GM20000 (cell line): ENCODE measurements around the gene CASP2.

Experiments used
- DNase-seq: peaks from one replicate; pipeline ENCODE4 v3.0.0; 2012; ENCODE audit warnings: low spot score
- CTCF ChIP-seq: IDR thresholded peaks from 2 replicates; pipeline ENCODE4 v1.5.1; 2012; ENCODE audit warnings: mild to moderate bottlenecking, control low read depth; ENCODE audit errors: extremely low read depth, missing control alignments

CASP2 gene

GRCh38 chr7:143265017-143265693 lies 23.0 kb upstream of the CASP2 start:
- no peak for DNase-seq
- TF ChIP-seq CTCF, result no peak

- DNase-seq, result no peak
- no peak for TF ChIP-seq CTCF
These were observed 18.9 kb upstream of the CASP2 start for GRCh38 chr7:143269251-143269650.

- no peak for TF ChIP-seq CTCF
These were observed 16.9 kb upstream of the CASP2 start for GRCh38 chr7:143271240-143271639.

GRCh38 chr7:143272871-143273270 lies 15.3 kb upstream of the CASP2 start:
- no peak for DNase-seq
- TF ChIP-seq CTCF, result no peak

More at GRCh38 chr7:143271240-143271639, 16.9 kb upstream of the CASP2 start:
- no peak for DNase-seq

- DNase-seq, result no peak
- no peak for TF ChIP-seq CTCF
These were observed 8.7 kb upstream of the CASP2 start for GRCh38 chr7:143279186-143280098.

- TF ChIP-seq CTCF, result no peak
- no peak for DNase-seq
These were observed 8.0 kb upstream of the CASP2 start for GRCh38 chr7:143280160-143280559.

GRCh38 chr7:143280566-143280965 lies 7.6 kb upstream of the CASP2 start:
- no peak for TF ChIP-seq CTCF
- DNase-seq, result no peak
